ENCODE measurements around the gene ADPRHL1.

- no peak for TF ChIP-seq EZH2 (IDR thresholded peaks at IDR 0.05; ENCODE audit: low read depth)
- no peak for TF ChIP-seq CTCF (conservative IDR thresholded peaks at IDR 0.05)
Observed at GRCh38 chr13:113489171-113489548, 35.9 kb upstream of the ADPRHL1 start.
